GM23338 (cell line): ENCODE measurements around the gene PRSS56. TPM values are rescaled to one million over a fixed set of nuclear protein-coding genes. Genes with fewer than 3 reads are reported as not detected.

Source experiments
- ATAC-seq: fragments of 200-7000 bp; cut with Tn5 transposase; 3 replicates; pipeline ENCODE4 v1.9.1; 2020
- DNase-seq: peaks from one replicate; pipeline ENCODE4 v3.0.0-alpha.2; 2015; ENCODE audit warnings: low spot score
- H2AFZ ChIP-seq: fragments of 200-600 bp; sonication (generic); 2 replicates; pipeline ENCODE4 v1.8.0; 2016; ENCODE audit warnings: antibody characterized with exemption, mild to moderate bottlenecking, moderate library complexity
- H3F3A ChIP-seq: fragments of 200-600 bp; sonication (generic); replicated peaks from 2 replicates; pipeline ENCODE4 v1.8.0; 2017; ENCODE audit warnings: antibody characterized with exemption, mixed run types, low read depth
- H3K27ac ChIP-seq: fragments of 200-600 bp; sonication (generic); 2 replicates; pipeline ENCODE4 v1.6.1; 2016; ENCODE audit warnings: low read depth
- H3K27me3 ChIP-seq: fragments of 200-600 bp; sonication (generic); 2 replicates; pipeline ENCODE4 v1.8.0; 2016; ENCODE audit warnings: mild to moderate bottlenecking, mixed run types, moderate library complexity; ENCODE audit not compliant: insufficient read depth
- H3K36me3 ChIP-seq: fragments of 200-600 bp; sonication (generic); 2 replicates; pipeline ENCODE4 v1.8.0; 2016; ENCODE audit warnings: mild to moderate bottlenecking; ENCODE audit not compliant: insufficient read depth
- H3K4me1 ChIP-seq: fragments of 200-600 bp; sonication (generic); 2 replicates; pipeline ENCODE4 v1.8.0; 2016; ENCODE audit warnings: mild to moderate bottlenecking, moderate library complexity; ENCODE audit not compliant: insufficient read depth
- H3K4me2 ChIP-seq: fragments of 200-600 bp; sonication (generic); 2 replicates; pipeline ENCODE4 v1.7.1; 2017; ENCODE audit warnings: mixed run types
- H3K4me3 ChIP-seq: fragments of 200-600 bp; sonication (generic); 2 replicates; pipeline ENCODE4 v1.6.1; 2016; ENCODE audit warnings: mixed run types
- H3K79me2 ChIP-seq: fragments of 200-600 bp; sonication (generic); replicated peaks from 2 replicates; pipeline ENCODE4 v1.8.0; 2017; ENCODE audit warnings: mild to moderate bottlenecking; ENCODE audit not compliant: insufficient read depth
- H3K9me2 ChIP-seq: fragments of 200-600 bp; sonication (generic); 2 replicates; pipeline ENCODE4 v1.8.0; 2017; ENCODE audit not compliant: insufficient read depth
- H4K20me1 ChIP-seq: fragments of 200-600 bp; sonication (generic); replicated peaks from 2 replicates; pipeline ENCODE4 v1.8.0; 2017; ENCODE audit warnings: mild to moderate bottlenecking; ENCODE audit not compliant: insufficient read depth
- H3K27ac Mint-ChIP-seq: 2 replicates; pipeline ENCODE4 v1.8.0; 2020; ENCODE audit warnings: inconsistent platforms, mild to moderate bottlenecking, moderate library complexity, mixed read lengths
- H3K27me3 Mint-ChIP-seq: 3 replicates; pipeline ENCODE4 v1.8.0; 2022; ENCODE audit warnings: low read depth, mild to moderate bottlenecking, moderate library complexity, mixed read lengths, inconsistent platforms; ENCODE audit not compliant: insufficient read depth, poor library complexity
- H3K36me3 Mint-ChIP-seq: 3 replicates; pipeline ENCODE4 v1.8.0; 2021; ENCODE audit warnings: low read depth, mild to moderate bottlenecking, inconsistent platforms, moderate library complexity, mixed read lengths
- H3K4me1 Mint-ChIP-seq: 3 replicates; pipeline ENCODE4 v1.8.0; 2020; ENCODE audit warnings: mild to moderate bottlenecking, inconsistent platforms, mixed read lengths
- H3K4me3 Mint-ChIP-seq: 3 replicates; pipeline ENCODE4 v1.8.0; 2021; ENCODE audit warnings: moderate library complexity, mild to moderate bottlenecking, inconsistent platforms, mixed read lengths
- H3K9me3 Mint-ChIP-seq: 3 replicates; pipeline ENCODE4 v1.8.0; 2020; ENCODE audit warnings: moderate library complexity, mild to moderate bottlenecking, inconsistent platforms, mixed read lengths
- CREB1 ChIP-seq: fragments of 250-450 bp; sonication (Bioruptor Pico); IDR thresholded peaks from 2 replicates; pipeline ENCODE4 v1.5.0; 2020; ENCODE audit warnings: low read depth, mild to moderate bottlenecking, moderate library complexity
- CTCF ChIP-seq, 2 experiments: fragments of 200-600 bp in 1 of 2; sonication (generic) in 1 of 2; conservative IDR thresholded peaks; 2 replicates each; pipeline versions ENCODE4 v1.5.1 to v1.6.1; 2016 to 2017; ENCODE audit warnings: antibody characterized with exemption in 2 of 2, low read depth in 2 of 2, mild to moderate bottlenecking in 2 of 2, moderate library complexity in 1 of 2
- EZH2 ChIP-seq: fragments of 200-600 bp; sonication (generic); IDR thresholded peaks from one replicate; pipeline ENCODE4 v1.8.0; 2017; ENCODE audit warnings: antibody characterized with exemption, mild to moderate bottlenecking, low read depth; ENCODE audit not compliant: unreplicated experiment
- EZH2phosphoT487 ChIP-seq: fragments of 200-600 bp; sonication (generic); IDR thresholded peaks from one replicate; pipeline ENCODE4 v1.8.1; 2018; ENCODE audit warnings: antibody characterized with exemption; ENCODE audit not compliant: unreplicated experiment
- JUNB ChIP-seq: IDR thresholded peaks from one replicate; pipeline ENCODE4 v1.6.1; 2016; ENCODE audit warnings: antibody characterized with exemption; ENCODE audit not compliant: unreplicated experiment
- NANOG ChIP-seq: IDR thresholded peaks from 2 replicates; pipeline ENCODE4 v1.6.1; 2016; ENCODE audit warnings: antibody characterized with exemption, borderline replicate concordance
- POLR2AphosphoS5 ChIP-seq: IDR thresholded peaks from 2 replicates; pipeline ENCODE4 v1.6.1; 2016; ENCODE audit warnings: antibody characterized with exemption, low read depth
- STAT1 ChIP-seq: IDR thresholded peaks from one replicate; pipeline ENCODE4 v1.6.1; 2016; ENCODE audit warnings: antibody characterized with exemption; ENCODE audit not compliant: unreplicated experiment
- ZNF114 ChIP-seq: fragments of 250-450 bp; sonication (Bioruptor Pico); IDR thresholded peaks from 2 replicates; pipeline ENCODE4 v1.5.0; 2020; ENCODE audit warnings: mild to moderate bottlenecking, moderate library complexity
- ZNF331 ChIP-seq: fragments of 250-450 bp; sonication (Bioruptor Pico); IDR thresholded peaks from 2 replicates; pipeline ENCODE4 v1.5.0; 2020; ENCODE audit warnings: low read depth, mild to moderate bottlenecking, moderate library complexity
- ZNF462 ChIP-seq: fragments of 250-450 bp; sonication (Bioruptor Pico); IDR thresholded peaks from 2 replicates; pipeline ENCODE4 v1.5.0; 2020; ENCODE audit warnings: mild to moderate bottlenecking, moderate library complexity
- polyA plus RNA-seq: library from polyadenylated mRNA; unstranded; fragments of >200 nt; fragmentation: Nextera tagmentation; extraction: Ambion mirVana; gene quantifications from 2 replicates; pipeline ENCODE4 v1.2.1, GENCODE V29; 2016
- total RNA-seq: library from RNA; depleted of rRNA; stranded (reverse); fragments of >200 nt; shearing (Covaris generic); gene quantifications from 2 replicates; pipeline ENCODE4 v1.2.3, GENCODE V29; 2014
- TF ChIP-seq, protein P1 (sequence below): IDR thresholded peaks from 2 replicates; pipeline ENCODE4 v1.6.1; 2016; ENCODE audit warnings: antibody characterized with exemption
- TF ChIP-seq, protein P2 (sequence below): IDR thresholded peaks from one replicate; pipeline ENCODE4 v1.6.1; 2018; ENCODE audit warnings: antibody characterized with exemption; ENCODE audit not compliant: unreplicated experiment

PRSS56 gene
- total and polyA plus RNA-seq, 2 experiments from 2014 or later: 0.27 to 0.31 TPM

- Histone ChIP-seq H3K4me1 (peaks cover 4% of the 10 kb centered on the region; the same call in 1 of the 2 replicates), H3K4me3 (no peak overlapping the region), H3K36me3 (no peaks in the 10 kb centered on the region), H3K79me2 (peaks cover 2% of the 10 kb centered on the region), H2AFZ (no peak overlapping the region), H3K9me2 (no peaks in the 10 kb centered on the region), H3K4me2 (no peak overlapping the region), H4K20me1 (no peaks in the 10 kb centered on the region), H3K27ac (no peak overlapping the region), H3F3A (no peaks in the 10 kb centered on the region), H3K27me3 (no peaks in the 10 kb centered on the region)
- Mint-ChIP-seq H3K9me3 (peaks cover 6% of the 10 kb centered on the region; the same call in 2 of the 3 replicates), H3K4me3 (no peak overlapping the region), H3K27me3 (peaks cover 13% of the 10 kb centered on the region), H3K27ac (no peak overlapping the region), H3K4me1 (peaks cover 25% of the 10 kb centered on the region), H3K36me3 (peaks cover 5% of the 10 kb centered on the region; the same call in 2 of the 3 replicates)
- no peak for DNase-seq
- ATAC-seq: no peak
- TF ChIP-seq NANOG: no peak
- no peak for TF ChIP-seq STAT1
- no peak for TF ChIP-seq ZNF331 (CRISPR knock-in tag)
- TF ChIP-seq POLR2AphosphoS5: no peak
- no peak for TF ChIP-seq ZNF114 (CRISPR knock-in tag)
- TF ChIP-seq CTCF (conservative IDR thresholded peaks at IDR 0.05; ENCODE audit: low read depth in 2 of 2): no peak
- TF ChIP-seq CREB1 (CRISPR knock-in tag): no peak
- no peak for TF ChIP-seq JUNB
- no peak for TF ChIP-seq EZH2
- TF ChIP-seq EZH2phosphoT487: no peak
- TF ChIP-seq ZNF462 (CRISPR knock-in tag): no peak
- TF ChIP-seq, protein P1, sequence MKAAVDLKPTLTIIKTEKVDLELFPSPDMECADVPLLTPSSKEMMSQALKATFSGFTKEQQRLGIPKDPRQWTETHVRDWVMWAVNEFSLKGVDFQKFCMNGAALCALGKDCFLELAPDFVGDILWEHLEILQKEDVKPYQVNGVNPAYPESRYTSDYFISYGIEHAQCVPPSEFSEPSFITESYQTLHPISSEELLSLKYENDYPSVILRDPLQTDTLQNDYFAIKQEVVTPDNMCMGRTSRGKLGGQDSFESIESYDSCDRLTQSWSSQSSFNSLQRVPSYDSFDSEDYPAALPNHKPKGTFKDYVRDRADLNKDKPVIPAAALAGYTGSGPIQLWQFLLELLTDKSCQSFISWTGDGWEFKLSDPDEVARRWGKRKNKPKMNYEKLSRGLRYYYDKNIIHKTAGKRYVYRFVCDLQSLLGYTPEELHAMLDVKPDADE: no peak
- TF ChIP-seq, protein P2, sequence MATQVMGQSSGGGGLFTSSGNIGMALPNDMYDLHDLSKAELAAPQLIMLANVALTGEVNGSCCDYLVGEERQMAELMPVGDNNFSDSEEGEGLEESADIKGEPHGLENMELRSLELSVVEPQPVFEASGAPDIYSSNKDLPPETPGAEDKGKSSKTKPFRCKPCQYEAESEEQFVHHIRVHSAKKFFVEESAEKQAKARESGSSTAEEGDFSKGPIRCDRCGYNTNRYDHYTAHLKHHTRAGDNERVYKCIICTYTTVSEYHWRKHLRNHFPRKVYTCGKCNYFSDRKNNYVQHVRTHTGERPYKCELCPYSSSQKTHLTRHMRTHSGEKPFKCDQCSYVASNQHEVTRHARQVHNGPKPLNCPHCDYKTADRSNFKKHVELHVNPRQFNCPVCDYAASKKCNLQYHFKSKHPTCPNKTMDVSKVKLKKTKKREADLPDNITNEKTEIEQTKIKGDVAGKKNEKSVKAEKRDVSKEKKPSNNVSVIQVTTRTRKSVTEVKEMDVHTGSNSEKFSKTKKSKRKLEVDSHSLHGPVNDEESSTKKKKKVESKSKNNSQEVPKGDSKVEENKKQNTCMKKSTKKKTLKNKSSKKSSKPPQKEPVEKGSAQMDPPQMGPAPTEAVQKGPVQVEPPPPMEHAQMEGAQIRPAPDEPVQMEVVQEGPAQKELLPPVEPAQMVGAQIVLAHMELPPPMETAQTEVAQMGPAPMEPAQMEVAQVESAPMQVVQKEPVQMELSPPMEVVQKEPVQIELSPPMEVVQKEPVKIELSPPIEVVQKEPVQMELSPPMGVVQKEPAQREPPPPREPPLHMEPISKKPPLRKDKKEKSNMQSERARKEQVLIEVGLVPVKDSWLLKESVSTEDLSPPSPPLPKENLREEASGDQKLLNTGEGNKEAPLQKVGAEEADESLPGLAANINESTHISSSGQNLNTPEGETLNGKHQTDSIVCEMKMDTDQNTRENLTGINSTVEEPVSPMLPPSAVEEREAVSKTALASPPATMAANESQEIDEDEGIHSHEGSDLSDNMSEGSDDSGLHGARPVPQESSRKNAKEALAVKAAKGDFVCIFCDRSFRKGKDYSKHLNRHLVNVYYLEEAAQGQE: no peak
Observed at GRCh38 chr2:232541195-232541960, 21.2 kb downstream of the PRSS56 start.
